ENCODE measurements around the gene AADAC. TPM values are rescaled to one million over a fixed set of nuclear protein-coding genes. Genes with fewer than 3 reads are reported as not detected.
"Not testable (repeated sequence)": the region's sequence is repeated elsewhere in the genome, so short reads cannot be mapped to it uniquely, and the experiment has no call there.

The AADAC gene
- total RNA-seq, result not detected

GRCh38 chr3:151813799-151814198, at the start of gene AADAC:
Gene AADAC, plus strand, starts transcription at chr3:151814116. Its CDS starts 47 bp downstream, at chr3:151814163.
- Mint-ChIP-seq H3K36me3 (no peaks in the 10 kb centered on the region), H3K27ac (no peak within 1 kb of the TSS), H3K9me3 (peaks cover 0 to under 1% of the 10 kb centered on the region in 2 donors)
- DNase-seq (ENCODE audit: low spot score in 2 of 2) (no peak), ATAC-seq (no peak)

DNA sequence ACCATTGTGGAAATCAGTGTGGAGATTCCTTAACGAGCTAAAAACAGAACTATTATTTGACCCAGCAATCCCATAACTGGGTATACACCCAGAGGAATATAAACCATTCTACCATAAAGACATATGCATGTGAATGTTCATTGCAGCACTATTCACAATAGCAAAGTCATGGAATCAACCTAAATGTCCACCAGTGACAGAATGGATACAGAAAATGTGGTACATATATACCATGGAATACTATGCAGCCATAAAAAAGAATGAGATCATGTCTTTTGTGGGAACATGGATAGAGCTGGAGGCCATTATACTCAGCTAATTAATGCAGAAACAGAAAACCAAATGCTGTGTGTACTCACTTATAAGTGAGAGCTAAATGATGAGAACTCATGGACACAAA, 49.2 kb upstream of the AADAC start:
- H3K36me3 Mint-ChIP-seq; H3K9me3 Mint-ChIP-seq; DNase-seq (ENCODE audit: low spot score in 2 of 2); ATAC-seq; H3K27ac Mint-ChIP-seq: not testable (repeated sequence)

DNA sequence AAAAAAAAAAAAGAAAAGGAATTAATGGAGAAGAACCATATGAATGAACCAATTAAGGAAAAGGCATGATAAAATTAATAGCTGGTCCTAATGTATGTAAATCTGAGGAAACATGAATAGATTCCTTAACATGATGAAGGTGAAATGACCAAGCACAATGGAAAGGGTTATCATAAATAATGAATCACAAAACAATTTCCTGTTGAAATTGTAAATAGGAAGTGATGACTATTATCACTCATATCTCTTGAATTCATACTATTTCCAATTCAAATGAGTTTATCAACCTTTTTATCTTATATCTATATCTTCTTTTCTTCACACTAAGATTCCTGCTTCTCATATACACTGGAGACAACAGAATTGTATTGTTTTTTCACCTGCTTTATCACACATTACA, 48.2 kb upstream of the AADAC start:
- Mint-ChIP-seq H3K27ac (no peak overlapping the region), H3K9me3 (peaks cover 0 to 3% of the 10 kb centered on the region in 2 donors), H3K36me3 (no peaks in the 10 kb centered on the region)
- no peak for ATAC-seq
- DNase-seq (ENCODE audit: low spot score in 2 of 2), result no peak

DNA sequence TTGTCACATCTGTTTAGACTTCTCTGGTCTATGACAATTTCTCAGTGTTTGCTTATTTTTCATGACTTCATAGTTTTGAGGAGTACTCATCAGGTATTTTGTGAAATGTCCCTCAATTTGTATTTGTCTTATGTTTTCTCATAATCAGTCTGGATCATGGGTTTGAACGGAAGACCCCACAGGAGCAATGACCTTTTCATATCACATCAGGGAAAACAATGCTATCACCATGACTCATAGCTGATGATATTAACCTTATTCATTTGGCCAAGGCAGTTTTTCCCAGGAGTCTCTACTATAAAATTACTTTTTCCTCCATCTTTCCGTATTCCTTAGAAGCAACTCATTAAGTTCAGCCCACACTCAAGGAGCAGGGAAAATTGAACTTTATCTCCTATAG, 47.5 kb upstream of the AADAC start:
- no peak for ATAC-seq
- Mint-ChIP-seq H3K27ac (no peak overlapping the region), H3K36me3 (no peaks in the 10 kb centered on the region), H3K9me3 (peaks cover 0 to 3% of the 10 kb centered on the region in 2 donors)
- DNase-seq (ENCODE audit: low spot score in 2 of 2), result no peak

GRCh38 chr3:151768393-151768930, 45.5 kb upstream of the AADAC start:
- ATAC-seq (no peak), DNase-seq (ENCODE audit: low spot score in 2 of 2) (no peak)
- no peaks in the 10 kb centered on the region for H3K36me3 Mint-ChIP-seq
- H3K27ac Mint-ChIP-seq, result no peak overlapping the region
- peaks cover 0 to 3% of the 10 kb centered on the region in 2 donors for H3K9me3 Mint-ChIP-seq

- H3K9me3 Mint-ChIP-seq, result peaks cover 0 to 3% of the 10 kb centered on the region in 2 donors
- DNase-seq (ENCODE audit: low spot score in 2 of 2) (no peak), ATAC-seq (no peak)
- H3K27ac Mint-ChIP-seq, result no peak overlapping the region
- no peaks in the 10 kb centered on the region for H3K36me3 Mint-ChIP-seq
Observed at GRCh38 chr3:151769175-151769574, 44.7 kb upstream of the AADAC start.

- ATAC-seq, result no peak
- no peak overlapping the region for H3K27ac Mint-ChIP-seq
- no peaks in the 10 kb centered on the region for H3K9me3 Mint-ChIP-seq
- no peaks in the 10 kb centered on the region for H3K36me3 Mint-ChIP-seq
- no peak for DNase-seq (ENCODE audit: low spot score in 2 of 2)
Observed at GRCh38 chr3:151770956-151771355, 43.0 kb upstream of the AADAC start.

DNA sequence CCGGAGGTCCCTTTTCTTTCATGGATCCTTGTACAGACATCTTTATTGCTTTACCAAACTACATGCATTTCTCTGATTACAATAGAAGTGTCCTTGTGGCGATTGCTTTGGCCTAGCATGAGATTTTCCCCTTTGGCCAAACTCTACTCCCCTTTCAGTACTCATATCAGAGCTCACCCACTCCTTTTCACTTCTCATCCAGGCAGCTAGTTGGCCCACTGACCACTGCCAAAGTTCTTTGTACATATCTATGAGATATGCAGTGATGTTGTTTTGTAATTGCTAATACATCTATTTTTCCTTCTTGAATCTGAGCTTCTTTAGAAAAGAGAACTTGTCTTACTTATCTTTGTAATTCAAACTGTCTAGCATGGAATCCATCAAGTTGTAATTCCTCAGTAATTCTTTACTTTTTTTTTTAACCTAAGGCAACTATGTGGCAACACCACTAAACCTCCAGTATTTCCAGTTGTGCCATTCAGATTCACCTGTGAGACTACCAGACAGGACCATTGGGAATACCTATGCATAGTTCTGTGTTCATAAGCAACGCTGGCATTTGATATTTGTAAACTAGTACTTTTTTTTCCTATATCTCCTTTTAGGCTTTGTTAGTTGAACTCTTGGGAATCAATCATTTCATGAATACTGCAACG, 41.0 kb upstream of the AADAC start:
- Mint-ChIP-seq H3K9me3 (no peaks in the 10 kb centered on the region), H3K27ac (no peak overlapping the region), H3K36me3 (no peaks in the 10 kb centered on the region)
- ATAC-seq, result no peak
- DNase-seq (ENCODE audit: low spot score in 2 of 2), result no peak

GRCh38 chr3:151774235-151774634, 39.7 kb upstream of the AADAC start:
- H3K27ac Mint-ChIP-seq, result no peak overlapping the region
- no peaks in the 10 kb centered on the region for H3K36me3 Mint-ChIP-seq
- no peaks in the 10 kb centered on the region for H3K9me3 Mint-ChIP-seq
- no peak for ATAC-seq
- no peak for DNase-seq (ENCODE audit: low spot score in 2 of 2)

DNA sequence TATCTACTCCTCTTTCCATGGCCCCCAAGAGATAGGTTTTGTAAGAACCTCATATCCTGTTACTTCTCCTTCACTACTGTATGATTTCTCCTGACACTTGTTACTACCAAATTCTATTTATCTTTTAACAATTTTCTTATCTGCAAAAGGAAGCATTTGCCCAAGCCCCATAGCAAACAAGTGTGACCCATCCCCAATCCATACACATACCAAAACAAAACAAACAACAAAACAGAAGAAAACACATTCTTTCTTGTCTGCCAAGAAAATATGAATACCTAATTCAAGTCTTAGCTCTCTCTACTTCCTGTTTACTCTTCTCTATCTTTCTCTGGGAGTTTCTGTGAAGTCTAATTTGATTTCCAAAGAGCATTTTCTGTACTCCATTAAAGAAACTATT, 39.0 kb upstream of the AADAC start:
- ATAC-seq (no peak), DNase-seq (ENCODE audit: low spot score in 2 of 2) (no peak)
- no peak overlapping the region for H3K27ac Mint-ChIP-seq
- no peaks in the 10 kb centered on the region for H3K36me3 Mint-ChIP-seq
- no peaks in the 10 kb centered on the region for H3K9me3 Mint-ChIP-seq

DNA sequence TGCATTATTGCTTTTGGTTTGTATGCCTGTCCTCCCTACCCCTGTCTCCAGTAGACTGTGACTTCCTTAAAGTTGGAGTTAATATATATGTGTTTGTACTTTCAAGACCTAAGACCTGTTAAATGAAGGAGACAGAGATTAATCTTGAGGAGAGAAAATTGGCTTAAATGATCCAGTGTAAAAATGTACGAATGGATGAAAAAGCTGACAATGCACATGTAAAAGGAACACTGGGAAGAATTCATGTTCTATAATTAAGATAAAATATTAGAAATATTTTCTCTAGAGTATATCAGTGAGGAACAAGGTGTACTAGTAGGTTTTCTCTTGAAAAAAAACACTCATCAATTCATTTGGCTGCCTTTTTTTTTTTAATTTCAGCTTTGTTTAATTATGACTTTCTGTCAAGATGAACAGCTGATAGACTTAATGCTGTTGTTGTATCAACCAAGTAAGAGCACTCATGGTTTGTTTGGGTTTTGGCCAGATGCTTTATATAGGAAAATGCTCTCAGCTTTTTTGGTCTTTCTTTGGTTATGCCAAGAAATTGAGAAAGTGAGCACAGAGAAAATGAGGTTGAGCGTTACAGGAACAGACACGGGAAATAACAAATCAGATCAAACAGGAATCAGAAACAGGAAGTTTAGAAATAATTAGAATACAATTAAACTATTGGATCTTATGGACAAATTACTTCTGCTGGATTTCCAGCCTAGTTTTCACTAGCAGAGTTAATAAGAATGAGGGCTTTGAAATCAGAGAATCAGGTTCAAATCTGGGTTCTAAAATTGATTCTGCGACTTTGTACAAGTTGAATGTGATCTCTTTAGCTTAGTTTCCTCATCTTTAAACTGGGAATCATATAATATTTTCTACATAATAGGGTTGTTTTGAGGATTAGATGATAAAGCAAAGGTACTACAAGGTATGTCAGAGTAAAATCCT, 38.3 kb upstream of the AADAC start:
- H3K36me3 Mint-ChIP-seq, result no peaks in the 10 kb centered on the region
- ATAC-seq (no peak), DNase-seq (ENCODE audit: low spot score in 2 of 2) (no peak)
- no peak overlapping the region for H3K27ac Mint-ChIP-seq
- H3K9me3 Mint-ChIP-seq, result no peaks in the 10 kb centered on the region

DNA sequence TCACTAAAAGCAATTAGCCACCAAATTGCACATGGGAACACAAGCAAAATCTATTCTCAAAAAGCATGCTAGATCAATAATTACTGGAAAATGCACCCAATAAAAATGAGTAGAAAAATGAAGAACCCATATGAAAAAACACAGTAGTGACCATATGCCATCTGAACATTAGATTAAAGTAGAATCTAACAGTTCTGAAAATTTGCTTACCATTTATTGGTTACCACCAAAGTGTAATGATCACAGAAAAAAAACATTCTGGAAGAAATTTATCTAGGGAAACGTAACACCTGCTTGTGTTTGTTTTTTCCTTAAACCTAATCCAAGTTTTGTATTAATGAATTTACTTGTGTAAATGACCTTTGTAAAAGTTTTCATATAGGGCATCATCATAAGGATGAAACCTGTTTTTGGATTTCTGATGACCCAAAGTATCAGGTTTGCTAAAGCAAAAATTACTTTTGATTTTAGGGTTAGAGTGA, 37.6 kb upstream of the AADAC start:
- Mint-ChIP-seq H3K27ac (no peak overlapping the region), H3K9me3 (no peaks in the 10 kb centered on the region)
- no peak for DNase-seq (ENCODE audit: low spot score in 2 of 2)

DNA sequence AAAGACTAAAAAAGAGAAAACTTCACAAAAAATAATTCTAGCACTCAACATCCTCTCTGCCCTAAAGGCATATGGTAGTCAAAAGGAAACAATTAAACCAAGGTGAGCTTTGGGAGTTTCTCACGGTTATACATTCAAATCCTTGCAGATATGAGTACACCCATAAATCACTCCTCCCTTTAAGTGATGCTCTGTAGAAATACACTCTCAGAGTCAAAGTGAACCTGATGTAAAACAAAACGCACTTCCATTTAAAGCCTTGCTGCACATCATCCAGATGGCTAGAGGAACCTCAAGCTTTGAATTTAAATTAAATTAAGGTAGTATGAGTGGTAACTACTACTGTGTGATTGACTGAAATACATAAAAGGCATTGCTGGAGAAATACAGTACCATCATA, 36.0 kb upstream of the AADAC start:
- Mint-ChIP-seq H3K9me3 (no peaks in the 10 kb centered on the region), H3K27ac (no peak overlapping the region), H3K36me3 (no peaks in the 10 kb centered on the region)
- ATAC-seq, result no peak
- no peak for DNase-seq (ENCODE audit: low spot score in 2 of 2)

More for the DNA sequence above, 37.6 kb upstream of the AADAC start:
- ATAC-seq, result no peak
- no peaks in the 10 kb centered on the region for H3K36me3 Mint-ChIP-seq

- Mint-ChIP-seq H3K27ac (no peak overlapping the region), H3K36me3 (no peaks in the 10 kb centered on the region), H3K9me3 (peaks cover 4% of the 10 kb centered on the region in 2 donors)
- DNase-seq (ENCODE audit: low spot score in 2 of 2) (no peak), ATAC-seq (no peak)
Observed at GRCh38 chr3:151787626-151788025, 26.3 kb upstream of the AADAC start.

GRCh38 chr3:151788401-151788800, 25.5 kb upstream of the AADAC start:
- H3K36me3 Mint-ChIP-seq, result no peaks in the 10 kb centered on the region
- no peak overlapping the region for H3K27ac Mint-ChIP-seq
- peaks cover 4% of the 10 kb centered on the region in 2 donors for H3K9me3 Mint-ChIP-seq
- no peak for DNase-seq (ENCODE audit: low spot score in 2 of 2)
- ATAC-seq, result no peak

DNA sequence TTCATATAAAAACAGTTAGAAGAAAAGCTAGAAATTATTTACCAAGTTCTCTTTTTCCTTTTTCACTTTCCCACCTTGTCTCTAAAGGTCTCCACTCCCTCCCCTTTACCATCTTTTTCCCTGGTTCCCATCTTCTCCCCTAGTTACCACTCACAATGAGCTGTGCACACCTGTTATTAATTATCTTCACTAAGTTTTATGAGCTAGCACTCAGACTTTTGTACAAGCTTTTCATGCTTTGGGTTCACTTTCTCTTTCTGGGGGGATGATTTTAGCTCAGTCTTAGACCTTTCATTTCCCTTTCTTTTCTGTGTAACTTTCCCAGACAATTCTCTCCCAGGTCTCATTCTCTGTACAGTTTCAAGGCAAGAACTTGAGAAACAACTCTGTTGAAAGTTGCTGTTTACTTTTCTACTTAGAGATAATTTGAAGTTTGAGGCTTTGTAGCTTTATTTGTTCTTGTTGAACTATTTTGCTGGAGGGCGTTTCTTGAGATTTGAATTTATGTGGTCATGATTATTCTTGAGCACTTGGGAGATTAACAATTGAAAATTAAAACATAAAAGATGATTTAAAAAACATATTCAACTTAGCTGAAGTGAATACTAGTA, 24.0 kb upstream of the AADAC start:
- peaks cover 4% of the 10 kb centered on the region in 2 donors for H3K9me3 Mint-ChIP-seq
- no peak overlapping the region for H3K27ac Mint-ChIP-seq
- ATAC-seq, result no peak
- DNase-seq (ENCODE audit: low spot score in 2 of 2), result no peak
- no peaks in the 10 kb centered on the region for H3K36me3 Mint-ChIP-seq

DNA sequence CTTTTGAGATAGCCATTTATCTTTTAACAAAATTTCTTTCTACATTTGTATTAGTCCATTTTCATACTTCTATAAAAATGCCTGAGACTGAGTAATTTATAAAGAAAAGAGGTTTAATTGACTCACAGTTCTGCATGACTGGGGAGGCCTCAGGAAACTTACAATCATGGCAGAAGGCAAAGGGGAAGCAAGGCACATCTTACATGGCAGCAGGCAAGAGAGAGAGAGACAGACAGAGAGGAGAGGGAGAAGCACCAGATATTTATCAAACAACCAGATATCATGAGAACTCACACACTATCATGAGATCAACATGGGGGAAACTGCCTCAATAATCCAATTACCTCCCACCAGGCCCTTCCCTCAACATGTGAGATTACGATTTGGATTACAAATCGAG, 23.2 kb upstream of the AADAC start:
- ATAC-seq; H3K27ac Mint-ChIP-seq; H3K36me3 Mint-ChIP-seq; DNase-seq (ENCODE audit: low spot score in 2 of 2); H3K9me3 Mint-ChIP-seq: not testable (repeated sequence)

Measured in activated naive CD4-positive, alpha-beta T cell treated with anti-CD3 and anti-CD28 coated beads, Interleukin-2, amount 50 U/mL, for 72 hours (primary cell).